ENCODE data around the gene CDKAL1. TPM values are rescaled to one million over a fixed set of nuclear protein-coding genes. Genes with fewer than 3 reads are reported as not detected.

The CDKAL1 gene
- total RNA-seq, 4 donors from 2014 or later: 24.7 to 32.8 (median 29.8) TPM

- no peak for DNase-seq
- H3K4me3 ChIP-seq (replicated peaks in 1 of 3): no peak overlapping the region
- no peaks in the 10 kb centered on the region for H3K36me3 ChIP-seq
- H3K27me3 ChIP-seq: no peaks in the 10 kb centered on the region
- intact Hi-C loops (cut with DNase I): no loop called here
- no peak overlapping the region for H3K27ac ChIP-seq
- WGBS, 2 donors: 90 to 91% methylated on average over 6 of the region's 6 CpGs
- no peaks in the 10 kb centered on the region for H3K9me3 ChIP-seq
- TF ChIP-seq POLR2A (IDR thresholded peaks at IDR 0.05) (no peak), CTCF (IDR thresholded peaks at IDR 0.05) (no peak)
- peaks cover 0 to 18% of the 10 kb centered on the region in 2 donors for H3K4me1 ChIP-seq
Measured at GRCh38 chr6:21149470-21149869, 615.2 kb downstream of the CDKAL1 start.

GRCh38 chr6:21150667-21151066, 616.4 kb downstream of the CDKAL1 start:
- Histone ChIP-seq H3K27ac (peak overlapping the region in 2 of 3 donors; percentile 33 to 34), H3K36me3 (no peaks in the 10 kb centered on the region), H3K4me1 (peaks cover 0 to 18% of the 10 kb centered on the region in 2 donors), H3K9me3 (no peaks in the 10 kb centered on the region), H3K4me3 (replicated peaks in 1 of 3) (no peak overlapping the region), H3K27me3 (no peaks in the 10 kb centered on the region)
- DNase-seq: no peak
- TF ChIP-seq CTCF (IDR thresholded peaks at IDR 0.05) (no peak), POLR2A (IDR thresholded peaks at IDR 0.05) (no peak)
- 95 to 97% methylated on average over 1 of the region's 1 CpG for WGBS, 2 donors
- intact Hi-C loops (cut with DNase I): no loop called here

GRCh38 chr6:21151119-21151518, 616.9 kb downstream of the CDKAL1 start:
- Histone ChIP-seq H3K9me3 (no peaks in the 10 kb centered on the region), H3K4me1 (peaks cover 0 to 18% of the 10 kb centered on the region in 2 donors), H3K27ac (peak overlapping the region in 2 of 3 donors; percentile 33 to 34), H3K36me3 (no peaks in the 10 kb centered on the region), H3K27me3 (no peaks in the 10 kb centered on the region), H3K4me3 (replicated peaks in 1 of 3) (no peak overlapping the region)
- WGBS, 2 donors: 20 to 27% methylated on average over 5 of the region's 5 CpGs
- DNase-seq: peak; percentile 16 to 35
- no peak for TF ChIP-seq POLR2A (IDR thresholded peaks at IDR 0.05)
- intact Hi-C loops (cut with DNase I): no loop called here

GRCh38 chr6:21151530-21151929, 617.3 kb downstream of the CDKAL1 start:
- intact Hi-C loops (cut with DNase I): no loop called here
- TF ChIP-seq CTCF (IDR thresholded peaks at IDR 0.05) (no peak), POLR2A (IDR thresholded peaks at IDR 0.05) (no peak)
- Histone ChIP-seq H3K27ac (peak overlapping the region in 2 of 3 donors; percentile 33 to 34), H3K36me3 (no peaks in the 10 kb centered on the region), H3K27me3 (no peaks in the 10 kb centered on the region), H3K4me1 (peaks cover 0 to 18% of the 10 kb centered on the region in 2 donors), H3K9me3 (no peaks in the 10 kb centered on the region), H3K4me3 (replicated peaks in 1 of 3) (no peak overlapping the region)
- no peak for DNase-seq
- WGBS, 2 donors: 62 to 64% methylated on average over 5 of the region's 5 CpGs

- TF ChIP-seq CTCF (IDR thresholded peaks at IDR 0.05) (no peak), POLR2A (IDR thresholded peaks at IDR 0.05) (no peak)
- no peaks in the 10 kb centered on the region for H3K4me1 ChIP-seq
Measured at GRCh38 chr6:21157186-21157929, 623.1 kb downstream of the CDKAL1 start.

More at GRCh38 chr6:21157186-21157929, 623.1 kb downstream of the CDKAL1 start:
- DNase-seq: no peak
- intact Hi-C loops (cut with DNase I): no loop called here
- no peaks in the 10 kb centered on the region for H3K27me3 ChIP-seq
- H3K27ac ChIP-seq: no peak overlapping the region
- no peak overlapping the region for H3K4me3 ChIP-seq (replicated peaks in 1 of 3)
- WGBS, 2 donors: 90 to 93% methylated on average over 4 of the region's 4 CpGs
- no peaks in the 10 kb centered on the region for H3K36me3 ChIP-seq
- no peaks in the 10 kb centered on the region for H3K9me3 ChIP-seq
